Measurements from ENCODE around the gene ATG7.

- TF ChIP-seq CTCF (IDR thresholded peaks at IDR 0.05) (no peak), POLR2AphosphoS5 (IDR thresholded peaks at IDR 0.05; ENCODE audit: insufficient read depth in 1 of 2, low read depth in 1 of 2) (no peak)
Observed at GRCh38 chr3:11479221-11479620, 207.0 kb downstream of the ATG7 start.

Data from vagina (tissue), 2 donors.